Pancreas (tissue), 10 donors: ENCODE data around the gene CALHM2. TPM values are rescaled to one million over a fixed set of nuclear protein-coding genes. Genes with fewer than 3 reads are reported as not detected.

ENCODE experiments used
- ATAC-seq, 4 donors: fragments of 200-7000 bp; cut with Tn5 transposase; one replicate each; pipeline versions ENCODE4 v1.8.0 to v1.9.1; 2020; ENCODE audit warnings: mild to moderate bottlenecking in 4 of 4, moderate library complexity in 4 of 4
- DNase-seq, 6 donors: peaks; one replicate each; pipeline ENCODE4 v3.0.0-alpha.2; 2020
- FAIRE-seq: peaks from 2 replicates; lab custom pipeline; 2012; peaks lifted over from hg19 to GRCh38; lab: Jason Lieb, UNC
- H3K27ac ChIP-seq, 4 donors: fragments of 200-600 bp; sonication (generic); 1 replicate in 3 of 4; 2 replicates in 1 of 4; pipeline versions ENCODE4 v1.5.0 to v1.8.0; 2020
- H3K27me3 ChIP-seq, 4 donors: fragments of 200-600 bp; one replicate each; pipeline ENCODE4 v1.8.0; 2021
- H3K36me3 ChIP-seq, 3 donors: fragments of 200-600 bp; sonication (generic) in 1 of 3; one replicate each; pipeline versions ENCODE4 v1.5.0 to v1.8.0; 2020 to 2021
- H3K4me1 ChIP-seq, 3 donors: fragments of 200-600 bp; one replicate each; pipeline ENCODE4 v1.8.0; 2021
- H3K4me3 ChIP-seq, 4 donors: fragments of 200-600 bp; sonication (generic) in 2 of 4; one replicate each; pipeline versions ENCODE4 v1.5.0 to v1.8.0; 2020 to 2021
- H3K9me3 ChIP-seq, 4 donors: fragments of 200-600 bp; one replicate each; pipeline ENCODE4 v1.8.0; 2021
- CTCF ChIP-seq, 4 donors: fragments of 200-600 bp; sonication (generic) in 3 of 4; IDR thresholded peaks; one replicate each; pipeline versions ENCODE4 v1.5.0 to v1.8.0; 2021; ENCODE audit warnings: antibody characterized with exemption in 4 of 4
- WGBS, 2 donors: extraction: QIAGEN DNeasy Blood & Tissue Kit; methylation state at CpG; one replicate each; pipeline ENCODE4 v1.1.7; 2013; 5-methylcytosine and 5-hydroxymethylcytosine counted together
- intact Hi-C, 3 donors: fragments of 100-400 bp; cut with DNase I; formaldehyde crosslinking; loops; one replicate each; pipeline versions ENCODE4 v1.11.1 to v1.14.2; 2022
- polyA plus RNA-seq, 2 donors: library from polyadenylated mRNA; stranded (reverse); fragments of 200-250 nt; gene quantifications; one replicate each; pipeline ENCODE4 v1.2.3, GENCODE V29; 2013
- total RNA-seq, 6 donors: library from RNA; stranded (reverse); fragmentation: NEBNext Ultra II Directional in 4 of 6; extraction: Animal tissue kit (Norgen Biotek cat#: 25700) in 4 of 6; gene quantifications; one replicate each; pipeline versions ENCODE4 v1.2.1 to v1.2.4, GENCODE V29; 2021 to 2023
- donor health status: healthy with polysubstance abuse.
- donor health status: DM: no; HTN: no; CAD: no; lungs with moderate emphysema.
- donor health status: DM: no; HTN: no; CAD: no.
- donor health status: control.
- donor health status: control.
- donor health status: Bipolar disorder and iron deficiency.
- donor health status: DM: yes; HTN: yes; CAD: no.
- donor health status: DM: no; HTN: no; CAD: no.
- donor health status: DM: no; HTN: no; CAD: no.
- donor health status: DM: yes; HTN: yes; CAD: no.

CALHM2 gene
- total and polyA plus RNA-seq, 8 donors = 1.1 to 14.0 (median 6.2) TPM

- H3K36me3 ChIP-seq = peaks cover 2 to 88% (median 56%) of the 10 kb centered on the region in 3 donors
- no peaks in the 10 kb centered on the region for H3K4me1 ChIP-seq
- H3K4me3 ChIP-seq = no peak overlapping the region
- no peaks in the 10 kb centered on the region for H3K27me3 ChIP-seq
- 42% methylated on average over 8 of the region's 8 CpGs for WGBS, 2 donors
- H3K27ac ChIP-seq = no peak overlapping the region
- DNase-seq (peak in 4 of 6 donors; percentile 37 to 62 (median 52)), ATAC-seq (peak in 3 of 4 donors; percentile 81 to 87 (median 81)), FAIRE-seq (no peak)
- intact Hi-C loops = loop anchor here in 2 of 3 donors (5.0 to 10.0 kb wide), 4 partner anchors 66 to 278 kb away; no protein-coding TSS in a partner anchor
- no peaks in the 10 kb centered on the region for H3K9me3 ChIP-seq
- TF ChIP-seq CTCF (IDR thresholded peaks at IDR 0.05) = peak; percentile 22 to 49 (median 32)
Measured at GRCh38 chr10:103416436-103417147, 35.6 kb downstream of the CALHM2 start.

- Histone ChIP-seq H3K4me3 (no peak overlapping the region), H3K27me3 (no peaks in the 10 kb centered on the region), H3K9me3 (no peaks in the 10 kb centered on the region), H3K27ac (no peak overlapping the region), H3K36me3 (peaks cover 2 to 86% (median 59%) of the 10 kb centered on the region in 3 donors), H3K4me1 (no peaks in the 10 kb centered on the region)
- TF ChIP-seq CTCF (IDR thresholded peaks at IDR 0.05) = no peak
- WGBS, 2 donors = 71 to 77% methylated on average over 8 of the region's 8 CpGs
- intact Hi-C loops = loop anchor here in 2 of 3 donors (5.0 to 10.0 kb wide), 4 partner anchors 67 to 279 kb away; no protein-coding TSS in a partner anchor
- ATAC-seq = no peak
- DNase-seq = no peak
- FAIRE-seq = no peak
Measured at GRCh38 chr10:103415581-103415980, 36.6 kb downstream of the CALHM2 start.

GRCh38 chr10:103413564-103413963 is 38.6 kb downstream of the CALHM2 start:
- Histone ChIP-seq H3K27me3 (no peaks in the 10 kb centered on the region), H3K27ac (no peak overlapping the region), H3K4me3 (no peak overlapping the region), H3K9me3 (no peaks in the 10 kb centered on the region), H3K36me3 (peaks cover 0 to 86% (median 49%) of the 10 kb centered on the region in 3 donors), H3K4me1 (no peaks in the 10 kb centered on the region)
- ATAC-seq = no peak
- DNase-seq = no peak
- no peak for TF ChIP-seq CTCF (IDR thresholded peaks at IDR 0.05)
- intact Hi-C loops = loop anchor here in 2 of 3 donors (5.0 to 10.0 kb wide), 3 partner anchors 64 to 281 kb away; partner anchors contain the start of gene CALHM3 (in 1 of the 2)
- no peak for FAIRE-seq
- 54 to 55% methylated on average over 2 of the region's 2 CpGs for WGBS, 2 donors

GRCh38 chr10:103397191-103397825 is 54.9 kb downstream of the CALHM2 start:
- ATAC-seq (no peak), DNase-seq (peak in 1 of 6 donors; percentile 15), FAIRE-seq (no peak)
- Histone ChIP-seq H3K9me3 (no peaks in the 10 kb centered on the region), H3K4me3 (peak overlapping the region; percentile 66 to 92 (median 78)), H3K27ac (no peak overlapping the region), H3K36me3 (peaks cover 0 to 23% (median 12%) of the 10 kb centered on the region in 3 donors), H3K4me1 (peaks cover 15 to 25% (median 15%) of the 10 kb centered on the region in 3 donors), H3K27me3 (no peaks in the 10 kb centered on the region)
- 23 to 25% methylated on average over 19 of the region's 19 CpGs for WGBS, 2 donors
- intact Hi-C loops = no loop called here
- no peak for TF ChIP-seq CTCF (IDR thresholded peaks at IDR 0.05)
